NCI-H526 treated with DMSO at 0.1 percent for 48 hours (cell line): Measurements from ENCODE around the gene FRYL.
"Not testable (repeated sequence)": the region's sequence is repeated elsewhere in the genome, so short reads cannot be mapped to it uniquely, and the experiment has no call there.

Experiments
- DNase-seq: peaks from one replicate; lab custom pipeline; 2025; lab: John Stamatoyannopoulos, UW

FRYL gene

GRCh38 chr4:48779998-48780864 lies at the start of gene FRYL:
Gene FRYL, minus strand, starts transcription at chr4:48780279. Its CDS starts 145,869 bp downstream, at chr4:48634410.
- DNase-seq: peak; percentile 99

- DNase-seq: no peak
Observed at GRCh38 chr4:48827622-48828021, 47.5 kb upstream of the FRYL start.

- not testable (repeated sequence) for DNase-seq
Observed at GRCh38 chr4:48821431-48821830, 41.4 kb upstream of the FRYL start.

- no peak for DNase-seq
Observed at GRCh38 chr4:48816971-48817370, 36.9 kb upstream of the FRYL start.

GRCh38 chr4:48816297-48816696 lies 36.2 kb upstream of the FRYL start:
- DNase-seq: not testable (repeated sequence)

GRCh38 chr4:48815483-48815882 lies 35.4 kb upstream of the FRYL start:
- DNase-seq: no peak

- no peak for DNase-seq
Observed at GRCh38 chr4:48813964-48814363, 33.9 kb upstream of the FRYL start.

GRCh38 chr4:48812866-48813265 lies 32.8 kb upstream of the FRYL start:
- no peak for DNase-seq

- no peak for DNase-seq
Observed at GRCh38 chr4:48804584-48805301, 24.7 kb upstream of the FRYL start.

GRCh38 chr4:48801016-48801715 lies 21.1 kb upstream of the FRYL start:
- DNase-seq: no peak

GRCh38 chr4:48800155-48800554 lies 20.1 kb upstream of the FRYL start:
- DNase-seq: not testable (repeated sequence)

- no peak for DNase-seq
Observed at GRCh38 chr4:48799157-48799556, 19.1 kb upstream of the FRYL start.

GRCh38 chr4:48798117-48798516 lies 18.0 kb upstream of the FRYL start:
- DNase-seq: no peak

GRCh38 chr4:48796927-48797679 lies 17.0 kb upstream of the FRYL start:
- no peak for DNase-seq

GRCh38 chr4:48796191-48796926 lies 16.3 kb upstream of the FRYL start:
- no peak for DNase-seq

- DNase-seq: no peak
Observed at GRCh38 chr4:48795108-48795507, 15.0 kb upstream of the FRYL start.

GRCh38 chr4:48792348-48793006 lies 12.4 kb upstream of the FRYL start:
- no peak for DNase-seq

- no peak for DNase-seq
Observed at GRCh38 chr4:48791313-48791712, 11.2 kb upstream of the FRYL start.

GRCh38 chr4:48790561-48790960 lies 10.5 kb upstream of the FRYL start:
- DNase-seq: no peak

- no peak for DNase-seq
Observed at GRCh38 chr4:48787056-48787455, 7.0 kb upstream of the FRYL start.

GRCh38 chr4:48786549-48786948 lies 6.5 kb upstream of the FRYL start:
- DNase-seq: no peak
